DND-41 (cell line): Measurements from ENCODE around the gene EEF2K.

Experiments
- CTCF ChIP-seq: IDR thresholded peaks from 2 replicates; pipeline ENCODE4 v1.5.1; 2012; ENCODE audit warnings: borderline replicate concordance, low read length, moderate library complexity, mild to moderate bottlenecking; ENCODE audit not compliant: poor library complexity, severe bottlenecking; ENCODE audit errors: extremely low read depth
- EZH2 ChIP-seq: IDR thresholded peaks from 3 replicates; pipeline ENCODE4 v1.6.1; 2012; ENCODE audit warnings: borderline replicate concordance, low read depth, mild to moderate bottlenecking, moderate library complexity, low read length, inconsistent platforms; ENCODE audit not compliant: severe bottlenecking

- TF ChIP-seq EZH2 (no peak), CTCF (no peak)
Measured at GRCh38 chr16:22304411-22304810, 98.3 kb downstream of the EEF2K start.
